K562 (cell line): ENCODE results near the gene RPS19. TPM values are rescaled to one million over a fixed set of nuclear protein-coding genes. Genes with fewer than 3 reads are reported as not detected.

Source experiments
- ARID4B ChIP-seq: sonication (generic); formaldehyde crosslinking; IDR thresholded peaks from 2 replicates; pipeline ENCODE4 v1.8.0; 2022; ENCODE audit warnings: mild to moderate bottlenecking, missing genetic modification reagents
- CAMTA2 ChIP-seq: fragments of 250-450 bp; sonication (Bioruptor Pico); conservative IDR thresholded peaks from 2 replicates; pipeline ENCODE4 v1.5.1; 2022
- CBX2 ChIP-seq: fragments of 200-600 bp; sonication (generic); IDR thresholded peaks from one replicate; pipeline ENCODE4 v1.6.1; 2012; ENCODE audit warnings: mild to moderate bottlenecking, low read length, inconsistent platforms; ENCODE audit not compliant: insufficient read depth, poor library complexity, severe bottlenecking
- CEBPZ ChIP-seq: fragments of 150-350 bp; IDR thresholded peaks from 2 replicates; pipeline ENCODE4 v1.6.1; 2014; ENCODE audit warnings: low read depth, mild to moderate bottlenecking, low read length, borderline replicate concordance
- FOXK1 ChIP-seq: sonication (generic); formaldehyde crosslinking; IDR thresholded peaks from 2 replicates; pipeline ENCODE4 v1.8.0; 2022; ENCODE audit warnings: missing genetic modification reagents, mild to moderate bottlenecking, borderline replicate concordance
- GTF2F1 ChIP-seq: IDR thresholded peaks from 2 replicates; pipeline ENCODE4 v1.6.1; 2011; ENCODE audit warnings: low read depth, low read length, improper control_type of control experiment
- HINFP ChIP-seq: fragments of 450-650 bp; conservative IDR thresholded peaks from 2 replicates; pipeline ENCODE4 v1.6.1; 2016; ENCODE audit warnings: missing genetic modification characterization, low read depth, mild to moderate bottlenecking, control low read depth, missing compliant biosample characterization
- MITF ChIP-seq: IDR thresholded peaks from 2 replicates; pipeline ENCODE4 v1.6.1; 2014; ENCODE audit warnings: antibody characterized with exemption
- MYC ChIP-seq, 2 experiments: fragments of 250-450 bp in 1 of 2; sonication (Bioruptor Pico) in 1 of 2; IDR thresholded peaks; 2 replicates each; pipeline versions ENCODE4 v1.5.1 to v1.6.1; 2012 to 2021; ENCODE audit warnings: low read depth in 2 of 2, borderline replicate concordance in 1 of 2, improper control_type of control experiment in 1 of 2, low read length in 1 of 2, mild to moderate bottlenecking in 1 of 2, moderate library complexity in 1 of 2
- POLR2B ChIP-seq: fragments of 450-650 bp; IDR thresholded peaks from 2 replicates; pipeline ENCODE4 v1.6.1; 2018; ENCODE audit warnings: low read depth; ENCODE audit not compliant: partially characterized antibody
- PRMT5 ChIP-seq: sonication (generic); formaldehyde crosslinking; IDR thresholded peaks from 2 replicates; pipeline ENCODE4 v1.5.0; 2020; ENCODE audit warnings: missing genetic modification reagents
- RHOXF2B ChIP-seq: fragments of 250-450 bp; sonication (Bioruptor Pico); conservative IDR thresholded peaks from 2 replicates; pipeline ENCODE4 v1.5.1; 2021
- THRAP3 ChIP-seq: fragments of 450-650 bp; IDR thresholded peaks from 2 replicates; pipeline ENCODE4 v1.6.1; 2016; ENCODE audit warnings: mild to moderate bottlenecking, inconsistent platforms, borderline replicate concordance
- WHSC1 ChIP-seq: IDR thresholded peaks from one replicate; pipeline ENCODE4 v1.6.1; 2012; ENCODE audit warnings: low read length, control low read depth, inconsistent platforms
- ZNF431 ChIP-seq: sonication (generic); formaldehyde crosslinking; IDR thresholded peaks from 2 replicates; pipeline ENCODE4 v1.8.0; 2022; ENCODE audit warnings: mild to moderate bottlenecking, missing genetic modification reagents
- ZNF77 ChIP-seq: fragments of 250-450 bp; sonication (Bioruptor Pico); IDR thresholded peaks from 2 replicates; pipeline ENCODE4 v1.5.0; 2020
- polyA plus RNA-seq, 8 experiments: library from polyadenylated mRNA; depleted of rRNA in 4 of 8; stranded (reverse) in 5 of 8; unstranded in 3 of 8; fragments of >200 nt; fragmentation: Nextera tagmentation in 2 of 8; fragmentation: Illumina TruSeq in 1 of 8; extraction: Ambion mirVana in 2 of 8; extraction: Trizol in 1 of 8; gene quantifications; 2 replicates each; pipeline versions ENCODE4 v1.2.1 to v1.2.3, GENCODE V29; 2011 to 2014; ENCODE audit warnings: inconsistent platforms in 1 of 8, missing spikeins in 1 of 8
- total RNA-seq, 7 experiments: library from RNA; depleted of rRNA in 6 of 7; stranded (reverse); fragments of >200 nt in 6 of 7; fragmentation: Illumina TruSeq in 2 of 7; extraction: Trizol in 2 of 7; gene quantifications; 2 replicates each; pipeline versions ENCODE4 v1.2.1 to v1.2.3, GENCODE V29; 2011 to 2021; ENCODE audit warnings: low replicate concordance in 1 of 7

Gene RPS19
- total and polyA plus RNA-seq, 9 of the 15 experiments (the other 6 are each of a cell fraction or from before 2014, with no cell fraction given), result 1,964 to 3,408 (median 2,747) TPM

GRCh38 chr19:41871573-41872383 is 11.7 kb downstream of the RPS19 start (continued):
- TF ChIP-seq POLR2B (peak; percentile 74), CBX2 (no peak), CAMTA2 (CRISPR knock-in tag) (no peak), FOXK1 (0 out of 2 replicates have a peak, but pooled peaks have one; percentile 41), MITF (no peak), WHSC1 (no peak), GTF2F1 (no peak), ZNF77 (peak; percentile 28; the same call in 1 of the 2 replicates), THRAP3 (peak; percentile 16; the same call in 1 of the 2 replicates), ARID4B (no peak), RHOXF2B (CRISPR knock-in tag) (0 out of 2 replicates have a peak, but pooled peaks have one; percentile 36), PRMT5 (CRISPR knock-in tag) (no peak), HINFP (no peak), CEBPZ (no peak), MYC (IDR thresholded peaks at IDR 0.05; ENCODE audit: low read depth, low read length) (no peak), MYC (CRISPR knock-in tag; IDR thresholded peaks at IDR 0.05; ENCODE audit: borderline replicate concordance, low read depth) (no peak), ZNF431 (no peak)
